HG03571 (cell line): Measurements from ENCODE around the gene IL1RL1.

Experiments used
- ATAC-seq: cut with Tn5 transposase; IDR thresholded peaks from one replicate; pipeline ENCODE4 v1.9.1; 2021; ENCODE audit not compliant: unreplicated experiment

IL1RL1 gene

GRCh38 chr2:102310964-102311640, at the start of gene IL1RL1:
TSS of gene IL1RL1 (plus strand) at chr2:102311563. CDS start at chr2:102338265, 26,702 bp downstream.
- no peak for ATAC-seq

GRCh38 chr2:102262216-102263129, 48.9 kb upstream of the IL1RL1 start:
- no peak for ATAC-seq

DNA sequence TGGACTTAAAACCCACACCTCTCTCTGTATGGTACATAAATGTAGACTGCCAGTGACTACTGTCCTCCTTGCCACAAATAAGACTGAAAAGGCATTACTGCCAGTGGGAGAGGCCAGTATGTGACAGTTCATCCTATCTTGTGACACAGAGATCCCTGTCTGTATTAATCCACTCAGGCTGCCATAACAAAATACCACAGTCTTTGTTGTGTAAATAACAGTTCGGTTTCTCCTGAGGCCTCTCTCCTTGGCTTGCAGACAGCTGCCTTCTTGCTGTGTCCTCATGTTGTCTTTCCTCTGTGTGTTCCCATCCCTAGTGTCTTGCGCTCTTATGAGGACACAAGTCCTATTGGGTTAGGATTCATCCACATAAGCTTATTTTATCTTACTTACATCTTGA, 46.4 kb upstream of the IL1RL1 start:
- no peak for ATAC-seq

- ATAC-seq, result no peak
Measured at GRCh38 chr2:102266204-102266603, 45.2 kb upstream of the IL1RL1 start.

- no peak for ATAC-seq
Measured at GRCh38 chr2:102267774-102268173, 43.6 kb upstream of the IL1RL1 start.

DNA sequence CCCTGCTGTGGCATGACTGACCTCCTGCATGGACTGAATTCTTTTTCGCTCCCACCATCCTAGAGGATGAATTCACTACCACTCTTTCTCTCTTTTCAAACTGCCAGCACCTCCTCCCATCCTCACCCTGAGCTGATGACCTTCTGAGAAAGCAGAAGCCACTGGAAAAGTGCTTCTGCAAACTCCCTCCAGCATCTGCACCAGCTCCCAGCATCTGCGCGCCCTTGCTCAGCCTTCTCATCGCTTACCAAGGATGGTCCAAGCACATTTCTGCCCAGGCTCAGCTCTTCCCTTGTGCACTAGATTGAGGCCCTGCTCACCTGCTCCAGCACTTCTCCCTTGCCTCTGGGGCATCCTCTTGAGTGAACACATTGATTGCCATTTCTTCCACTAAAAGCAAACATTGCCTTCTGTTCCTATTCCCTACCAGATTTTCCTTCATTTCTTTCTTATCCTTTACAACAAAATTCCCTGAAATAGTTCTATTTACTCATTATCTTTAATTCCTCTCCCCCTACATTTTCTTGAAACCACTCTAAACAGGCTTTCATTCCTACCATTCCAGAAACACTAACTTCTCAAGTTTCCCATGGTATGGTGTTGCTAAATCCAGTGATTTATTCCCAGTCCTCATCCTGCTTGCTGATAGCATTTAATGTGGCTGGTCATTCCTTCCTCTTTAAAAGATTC, 42.7 kb upstream of the IL1RL1 start:
- ATAC-seq, result no peak

- ATAC-seq, result no peak
Measured at GRCh38 chr2:102269200-102269524, 42.2 kb upstream of the IL1RL1 start.

DNA sequence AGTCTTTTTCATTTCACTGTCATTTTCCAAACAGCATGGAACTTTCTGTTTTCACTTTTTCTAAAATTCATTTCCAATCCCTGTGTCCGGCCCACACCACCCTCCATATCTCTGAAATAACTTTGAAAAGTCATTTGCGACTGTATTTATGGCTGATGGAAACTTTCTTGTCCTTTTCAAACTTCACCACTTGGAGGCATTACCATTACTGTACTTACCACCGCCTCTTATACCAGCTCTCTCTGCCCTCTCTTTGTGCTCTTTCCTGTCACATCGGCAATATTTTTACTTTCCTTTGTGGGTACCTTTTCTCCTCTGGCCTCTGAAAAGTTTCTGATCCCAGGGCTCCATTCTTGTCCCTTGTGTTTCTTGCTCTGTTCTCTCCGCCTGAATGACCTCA, 39.5 kb upstream of the IL1RL1 start:
- ATAC-seq, result no peak

DNA sequence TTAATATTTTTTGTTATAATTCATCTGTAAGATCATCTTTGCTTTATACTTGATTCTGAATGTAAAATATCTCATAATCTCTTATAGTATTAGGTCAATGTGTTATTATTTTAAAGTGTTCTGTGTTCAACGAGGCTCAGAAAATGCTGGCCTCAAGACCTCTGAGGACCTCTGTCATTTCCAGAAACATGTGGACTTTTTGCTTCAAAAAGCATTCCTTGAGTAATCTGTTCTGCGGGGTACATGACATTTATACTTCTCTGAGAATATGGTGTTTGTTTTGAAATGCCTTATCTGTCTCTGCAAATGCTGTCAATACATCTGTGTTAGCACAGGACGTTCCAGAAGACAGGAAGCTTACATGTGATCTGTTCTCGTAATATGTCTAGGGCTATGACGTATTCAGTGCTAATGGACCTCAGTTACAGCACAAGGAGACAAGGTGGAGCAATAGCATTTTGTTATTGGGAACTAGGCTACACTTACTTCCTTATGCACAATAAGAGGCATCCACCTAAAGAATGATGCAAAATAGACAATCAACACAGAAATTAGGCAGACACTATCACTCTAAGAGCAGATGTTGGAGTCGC, 37.6 kb upstream of the IL1RL1 start:
- no peak for ATAC-seq

DNA sequence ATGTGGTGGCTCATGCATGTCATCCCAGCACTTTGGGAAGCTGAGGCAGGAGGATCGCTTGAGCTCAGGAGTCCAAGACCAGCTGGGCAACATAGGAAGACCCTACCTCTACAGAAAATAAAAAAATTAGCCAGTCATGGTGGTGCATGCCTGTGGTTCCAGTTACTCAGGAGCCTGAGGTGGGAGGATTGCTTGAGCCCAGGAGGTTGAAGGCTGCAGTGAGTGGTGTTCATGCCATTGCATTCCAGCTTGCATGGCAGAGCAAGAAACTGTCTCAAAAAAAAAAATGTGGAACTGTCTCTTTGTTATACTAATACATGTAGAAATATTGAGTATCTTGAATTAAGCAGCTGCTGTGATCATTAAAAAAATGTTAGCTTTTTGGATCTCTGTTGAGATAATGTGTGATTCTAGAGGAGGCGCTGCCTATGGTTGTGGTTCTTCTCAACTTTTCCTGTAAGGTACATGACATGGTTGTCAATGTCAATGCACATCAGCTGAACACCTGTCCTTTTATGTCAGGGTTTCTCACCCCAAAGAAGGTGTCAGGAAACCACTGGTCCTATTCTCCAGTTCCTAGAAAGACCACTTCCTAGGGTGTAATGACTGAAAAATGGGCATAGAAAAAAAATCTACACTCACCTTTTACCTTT, 34.7 kb upstream of the IL1RL1 start:
- ATAC-seq, result no peak

GRCh38 chr2:102277202-102277700, 34.1 kb upstream of the IL1RL1 start:
- no peak for ATAC-seq

DNA sequence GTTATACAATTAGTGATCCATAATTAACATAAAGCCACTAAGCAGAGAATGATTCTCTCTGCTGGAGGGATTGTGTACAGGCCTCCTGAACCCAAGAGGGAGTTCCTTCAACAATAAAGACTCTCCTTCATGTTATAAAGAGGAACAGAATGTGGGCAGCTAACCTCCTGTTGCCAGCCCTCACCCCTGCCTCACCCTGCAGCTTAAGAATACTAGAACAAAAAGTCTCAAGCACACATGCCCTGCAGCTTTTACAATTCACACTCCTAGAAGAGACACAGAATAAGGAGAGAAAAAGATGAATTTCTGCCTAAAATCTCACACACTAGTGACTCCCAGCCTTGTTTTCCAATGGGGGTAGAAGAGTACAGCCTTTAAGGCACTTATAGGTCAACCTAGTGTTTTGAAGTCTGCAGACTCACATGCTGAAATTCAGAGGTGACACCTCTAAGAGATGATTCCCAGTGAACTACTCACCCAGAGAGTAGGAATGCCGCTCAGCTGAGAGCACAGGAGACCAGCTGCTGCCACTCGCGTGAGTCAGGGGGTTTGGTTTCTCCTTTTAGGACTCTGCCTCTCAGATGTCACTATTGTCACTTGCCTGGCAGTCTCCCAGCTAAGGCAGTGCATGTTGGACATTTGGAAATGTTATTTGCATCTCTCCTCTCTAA, 32.5 kb upstream of the IL1RL1 start:
- ATAC-seq, result no peak

DNA sequence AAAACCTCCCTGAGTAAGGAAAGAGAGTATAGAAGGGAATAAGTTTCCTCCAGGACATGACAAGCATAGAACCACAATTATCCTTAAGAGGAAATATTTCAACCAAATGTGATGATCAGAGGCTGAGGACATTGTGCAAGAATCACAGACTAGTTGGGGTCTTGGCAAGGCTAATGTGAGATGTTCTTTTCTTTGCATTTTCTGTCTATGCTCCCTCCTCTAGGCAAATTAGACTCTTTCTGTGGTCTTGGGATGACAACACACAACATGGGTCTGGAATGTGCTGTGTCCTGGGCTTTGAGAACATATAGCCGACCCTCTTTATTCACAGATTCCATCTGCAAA, 32.0 kb upstream of the IL1RL1 start:
- no peak for ATAC-seq

GRCh38 chr2:102282678-102283091, 28.7 kb upstream of the IL1RL1 start:
- ATAC-seq, result no peak

DNA sequence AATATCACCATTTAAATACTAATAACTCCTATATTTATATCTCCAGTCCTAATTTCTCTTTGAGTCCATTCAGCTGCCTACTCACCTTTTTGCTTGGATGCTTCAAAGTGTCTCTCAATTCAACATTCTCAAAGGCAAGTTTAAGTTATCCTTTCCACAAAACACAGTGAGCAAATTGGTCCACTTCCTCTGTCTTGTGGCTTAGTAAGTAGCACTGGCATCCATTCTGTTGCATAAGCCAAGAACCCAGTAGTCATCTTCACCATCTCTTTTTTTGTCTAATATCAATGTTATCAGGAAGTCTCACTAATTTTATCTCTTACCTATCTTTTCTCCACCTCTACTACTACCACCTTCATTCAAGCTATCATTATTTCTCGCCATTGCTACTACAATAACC, 27.4 kb upstream of the IL1RL1 start:
- ATAC-seq, result no peak

GRCh38 chr2:102284611-102285010, 26.8 kb upstream of the IL1RL1 start:
- ATAC-seq, result no peak

DNA sequence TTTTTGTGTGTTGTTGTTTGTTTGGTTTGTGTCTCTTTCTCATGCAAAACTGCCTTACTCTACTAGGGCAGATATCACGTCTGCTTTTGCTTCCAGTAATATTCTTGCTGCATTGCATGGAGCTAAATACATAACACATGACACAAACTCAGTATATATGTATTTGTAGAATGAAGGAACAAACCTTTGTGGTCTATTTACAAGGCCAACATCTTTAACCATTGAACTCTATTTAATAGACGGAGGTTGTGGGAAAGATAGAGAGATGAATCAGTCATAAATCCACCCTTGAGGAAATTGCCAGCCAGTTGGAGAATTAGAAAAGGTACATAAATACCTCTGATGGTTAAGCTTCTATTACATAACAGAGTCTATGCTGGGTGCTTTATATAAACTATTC, 26.0 kb upstream of the IL1RL1 start:
- no peak for ATAC-seq

DNA sequence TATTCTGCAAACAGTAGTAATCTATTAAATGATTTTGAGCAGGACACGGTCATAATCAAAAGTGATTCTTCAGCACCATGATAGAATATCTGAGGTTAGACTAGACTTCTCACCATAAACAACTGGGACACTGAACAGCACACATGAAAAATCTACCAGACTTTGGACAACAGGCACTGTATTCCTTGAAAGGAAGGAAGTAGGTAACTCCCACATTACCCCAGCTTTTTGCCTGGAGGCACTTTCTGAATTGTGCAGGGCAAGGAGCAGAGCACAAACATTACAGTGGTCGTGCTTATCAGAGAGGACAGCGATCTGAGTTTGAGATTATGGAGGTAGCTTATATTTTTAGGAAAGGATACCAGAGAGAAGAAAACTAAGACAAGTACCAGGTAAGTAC, 25.3 kb upstream of the IL1RL1 start:
- ATAC-seq, result no peak

DNA sequence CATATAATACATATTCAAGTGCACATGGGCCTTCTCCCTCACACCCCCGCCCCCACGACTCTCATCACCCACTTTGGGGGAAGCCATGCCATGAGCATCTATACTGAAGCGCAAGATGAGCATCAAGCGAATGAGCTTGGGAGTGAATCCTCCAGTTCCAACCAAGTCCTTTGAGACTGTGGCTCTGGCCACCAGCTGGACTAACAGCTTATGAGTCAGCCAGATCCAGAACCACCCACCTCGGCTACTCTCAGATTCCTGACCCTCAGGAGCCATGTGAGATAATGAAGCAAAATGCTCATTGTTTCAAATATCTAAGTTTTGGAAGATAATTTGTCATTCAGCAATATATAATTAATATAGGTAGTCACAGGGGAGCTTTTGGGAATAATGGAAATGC, 22.2 kb upstream of the IL1RL1 start:
- no peak for ATAC-seq

DNA sequence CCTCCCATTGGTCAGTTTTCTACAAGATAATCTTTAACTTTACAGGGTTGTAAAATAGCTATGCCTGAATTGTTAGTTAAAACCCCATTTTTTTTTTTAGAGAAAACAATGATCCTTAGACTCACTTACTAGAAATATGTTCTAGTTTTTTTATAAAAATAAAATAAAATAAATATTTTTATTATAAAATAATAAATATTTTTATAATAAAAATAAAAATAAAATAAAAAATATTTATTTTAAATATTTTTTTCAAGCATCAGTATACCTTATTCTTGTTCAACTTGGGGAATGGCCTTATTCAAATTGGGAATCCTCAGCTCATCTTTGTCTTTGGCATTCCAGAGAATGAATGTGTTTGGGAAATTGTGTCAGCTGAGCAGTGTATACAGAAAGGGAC, 20.8 kb upstream of the IL1RL1 start:
- no peak for ATAC-seq
